Nephron (organoid): ENCODE results near the gene DHCR7.

Source experiments
- H3K27ac Mint-ChIP-seq, 3 experiments: 2 replicates each; pipeline ENCODE4 v1.8.0; 2020; ENCODE audit warnings: mixed read lengths in 3 of 3, mild to moderate bottlenecking in 2 of 3, moderate library complexity in 1 of 3
- H3K27me3 Mint-ChIP-seq: 2 replicates; pipeline ENCODE4 v1.8.0; 2021; ENCODE audit warnings: low read depth, mild to moderate bottlenecking, moderate library complexity, mixed read lengths
- H3K36me3 Mint-ChIP-seq: 2 replicates; pipeline ENCODE4 v1.8.0; 2020; ENCODE audit warnings: low read depth, mixed read lengths
- H3K4me1 Mint-ChIP-seq: 2 replicates; pipeline ENCODE4 v1.8.0; 2020; ENCODE audit warnings: mixed read lengths
- H3K4me3 Mint-ChIP-seq, 3 experiments: 2 replicates each; pipeline ENCODE4 v1.8.0; 2020; ENCODE audit warnings: mild to moderate bottlenecking in 3 of 3, mixed read lengths in 3 of 3, moderate library complexity in 2 of 3
- H3K9me3 Mint-ChIP-seq: 2 replicates; pipeline ENCODE4 v1.8.0; 2020; ENCODE audit warnings: mixed read lengths
- CTCF ChIP-seq, 3 experiments: fragments of 200-600 bp; sonication (generic); IDR thresholded peaks; one replicate each; pipeline ENCODE4 v1.5.0; 2021; ENCODE audit warnings: antibody characterized with exemption in 3 of 3; ENCODE audit not compliant: unreplicated experiment in 3 of 3

Gene DHCR7

GRCh38 chr11:71402878-71403277, 45.3 kb downstream of the DHCR7 start:
- no peak overlapping the region for H3K4me3 Mint-ChIP-seq
- TF ChIP-seq CTCF (IDR thresholded peaks at IDR 0.05; ENCODE audit: unreplicated experiment in 3 of 3), result no peak
- no peak overlapping the region for H3K27ac Mint-ChIP-seq
- H3K9me3 Mint-ChIP-seq, result peaks cover 6% of the 10 kb centered on the region
- H3K27me3 Mint-ChIP-seq, result peaks cover 21% of the 10 kb centered on the region
- H3K36me3 Mint-ChIP-seq, result no peaks in the 10 kb centered on the region
- no peaks in the 10 kb centered on the region for H3K4me1 Mint-ChIP-seq

DNA sequence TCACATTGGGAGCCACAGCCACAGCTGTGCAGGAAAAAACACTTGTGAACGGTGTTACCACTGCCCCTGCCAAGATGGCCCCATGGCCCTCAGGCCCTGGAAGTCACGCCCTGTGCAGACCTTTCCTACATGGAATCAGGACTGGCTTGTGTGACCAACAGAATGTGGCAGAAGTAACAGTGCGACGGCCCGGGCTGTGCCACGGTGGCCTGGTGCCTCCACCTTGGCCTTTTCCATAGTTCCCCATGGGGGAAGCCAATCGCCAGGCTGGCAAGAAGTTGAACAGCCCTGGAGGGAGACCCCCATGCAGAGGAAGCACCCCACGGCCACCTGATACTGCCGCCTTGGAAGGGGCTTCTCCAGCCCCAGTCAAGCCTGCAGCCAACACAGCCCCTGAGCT, 48.0 kb downstream of the DHCR7 start:
- H3K36me3 Mint-ChIP-seq, result no peaks in the 10 kb centered on the region
- no peak for TF ChIP-seq CTCF (IDR thresholded peaks at IDR 0.05; ENCODE audit: unreplicated experiment in 3 of 3)
- peaks cover 6% of the 10 kb centered on the region for H3K9me3 Mint-ChIP-seq
- peaks cover 20% of the 10 kb centered on the region for H3K27me3 Mint-ChIP-seq
- H3K4me3 Mint-ChIP-seq, result no peak overlapping the region
- no peak overlapping the region for H3K27ac Mint-ChIP-seq
- peaks cover under 1% of the 10 kb centered on the region for H3K4me1 Mint-ChIP-seq

DNA sequence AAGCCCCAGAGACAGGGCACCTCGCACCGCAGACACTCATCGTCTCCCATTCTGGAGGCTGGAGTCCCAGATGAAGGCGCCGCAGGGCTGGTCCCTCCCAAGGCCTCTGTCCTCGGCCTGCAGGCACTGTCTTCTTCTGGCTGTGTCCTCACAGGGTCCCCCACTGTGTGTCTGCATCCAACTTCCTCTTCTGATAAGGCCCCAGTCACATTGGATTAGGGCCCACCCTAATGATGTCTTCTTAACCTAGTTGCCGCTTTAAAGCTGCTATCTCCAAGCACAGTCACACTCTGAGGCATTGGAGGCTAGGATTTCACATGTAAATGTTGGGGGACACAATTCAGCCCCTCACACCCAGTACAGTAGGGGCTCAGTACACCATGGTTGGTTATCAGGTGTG, 48.9 kb downstream of the DHCR7 start:
- H3K9me3 Mint-ChIP-seq, result peaks cover 4% of the 10 kb centered on the region
- H3K36me3 Mint-ChIP-seq, result no peaks in the 10 kb centered on the region
- H3K4me1 Mint-ChIP-seq, result peaks cover 9% of the 10 kb centered on the region
- H3K27ac Mint-ChIP-seq, result no peak overlapping the region
- peaks cover 22% of the 10 kb centered on the region for H3K27me3 Mint-ChIP-seq
- H3K4me3 Mint-ChIP-seq, result no peak overlapping the region
- TF ChIP-seq CTCF (IDR thresholded peaks at IDR 0.05; ENCODE audit: unreplicated experiment in 3 of 3), result no peak

GRCh38 chr11:71397961-71398360, 50.2 kb downstream of the DHCR7 start:
- Mint-ChIP-seq H3K27ac (no peak overlapping the region), H3K9me3 (no peaks in the 10 kb centered on the region), H3K4me1 (peaks cover 20% of the 10 kb centered on the region)

DNA sequence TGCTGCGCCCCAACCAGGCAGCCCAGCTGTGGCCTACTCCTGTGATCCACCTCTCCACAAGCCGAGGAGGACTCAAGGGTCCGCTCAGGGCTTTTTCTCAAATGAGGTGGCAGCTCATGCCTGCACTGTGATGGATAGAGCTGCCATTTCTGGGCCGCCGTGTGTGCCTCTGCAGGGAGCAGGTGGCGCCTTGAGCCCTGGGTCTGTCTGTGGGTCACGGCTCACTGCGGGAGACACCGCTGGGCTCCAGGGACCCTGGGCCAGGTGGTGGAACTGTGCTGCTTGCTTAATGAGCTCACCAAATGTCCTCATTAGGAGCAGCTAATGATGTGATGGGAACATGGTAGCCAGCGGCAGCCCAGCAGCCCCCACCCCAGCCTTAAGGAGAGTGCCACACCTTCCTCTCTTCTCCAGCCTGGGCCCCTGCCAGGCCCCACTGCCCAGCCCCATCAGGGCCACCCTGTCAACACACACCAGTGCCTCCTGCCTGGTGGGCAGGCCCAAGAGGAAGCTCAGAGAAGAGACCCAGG, 50.8 kb downstream of the DHCR7 start:
- Mint-ChIP-seq H3K9me3 (no peaks in the 10 kb centered on the region), H3K27me3 (peaks cover 24% of the 10 kb centered on the region), H3K4me1 (peaks cover 24% of the 10 kb centered on the region), H3K4me3 (no peak overlapping the region), H3K27ac (no peak overlapping the region), H3K36me3 (no peaks in the 10 kb centered on the region)
- no peak for TF ChIP-seq CTCF (IDR thresholded peaks at IDR 0.05; ENCODE audit: unreplicated experiment in 3 of 3)

More at GRCh38 chr11:71397961-71398360, 50.2 kb downstream of the DHCR7 start:
- TF ChIP-seq CTCF (IDR thresholded peaks at IDR 0.05; ENCODE audit: unreplicated experiment in 3 of 3), result no peak
- Mint-ChIP-seq H3K4me3 (no peak overlapping the region), H3K36me3 (no peaks in the 10 kb centered on the region), H3K27me3 (peaks cover 23% of the 10 kb centered on the region)

DNA sequence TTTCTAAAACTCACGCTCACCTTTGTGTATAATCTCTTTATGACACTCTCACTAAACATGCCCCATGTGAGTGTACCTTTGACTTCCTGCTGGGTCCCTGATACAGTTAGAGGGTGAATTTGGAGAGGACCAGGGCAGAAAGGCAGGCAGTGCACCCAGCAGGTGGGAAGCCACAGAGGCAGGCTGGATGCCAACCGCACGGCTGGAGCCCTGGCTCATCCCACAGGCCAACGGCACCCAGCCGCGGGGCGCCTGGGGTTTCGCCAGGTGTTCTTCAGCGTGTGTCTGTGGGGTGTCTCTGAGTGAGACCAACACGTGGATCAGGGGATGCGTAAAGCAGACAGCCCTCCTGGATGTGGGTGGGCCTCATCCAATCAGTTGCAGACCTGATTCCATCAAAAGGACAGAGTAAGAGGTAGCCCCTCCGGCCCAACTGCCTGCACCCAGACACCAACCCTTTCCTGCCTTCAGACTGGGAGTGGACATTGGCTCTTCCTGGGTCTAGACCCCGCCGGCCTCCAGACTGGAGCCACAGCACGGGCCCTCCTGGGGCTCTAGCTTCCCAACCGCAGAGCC, 51.6 kb downstream of the DHCR7 start:
- Mint-ChIP-seq H3K27me3 (peaks cover 23% of the 10 kb centered on the region), H3K4me1 (peaks cover 31% of the 10 kb centered on the region), H3K36me3 (no peaks in the 10 kb centered on the region), H3K27ac (peak overlapping the region in 1 of 3 experiments; percentile 35), H3K9me3 (no peaks in the 10 kb centered on the region), H3K4me3 (no peak overlapping the region)
- no peak for TF ChIP-seq CTCF (IDR thresholded peaks at IDR 0.05; ENCODE audit: unreplicated experiment in 3 of 3)
